GM12878 (cell line): Measurements from ENCODE around the gene KRTAP12-1. TPM values are rescaled to one million over a fixed set of nuclear protein-coding genes. Genes with fewer than 3 reads are reported as not detected.

Experiments
- ATAC-seq: fragments of 200-7000 bp; cut with Tn5 transposase; 3 replicates; pipeline ENCODE4 v1.9.1; 2020; ENCODE audit warnings: mild to moderate bottlenecking, moderate library complexity
- BruUV-seq: library from RNA; stranded (reverse); fragments of 400-500 nt; replicated peaks from 2 replicates; lab custom pipeline; 2021; lab: Mats Ljungman, UMichigan
- CTCF ChIA-PET: fragments of 300-600 bp; sonication (Branson Sonifier 250); formaldehyde crosslinking; extraction: SDS; loops from one replicate; lab custom pipeline; 2021; ENCODE audit warnings: inconsistent platforms; lab: Yijun Ruan, JAX
- POLR2A ChIA-PET: fragments of 350-600 bp; formaldehyde crosslinking; extraction: SDS; loops from one replicate; lab custom pipeline; 2021; ENCODE audit warnings: inconsistent platforms; lab: Charles Lee
- RAD21 ChIA-PET: fragments of 300-600 bp; sonication (Branson Sonifier 250); formaldehyde crosslinking; loops from one replicate; lab custom pipeline; 2023; ENCODE audit warnings: antibody characterized with exemption; ENCODE audit not compliant: unreplicated experiment; lab: Charles Lee
- SMC1A ChIA-PET: fragments of 300-600 bp; sonication (Branson Sonifier 250); formaldehyde crosslinking; loops from one replicate; lab custom pipeline; 2023; ENCODE audit not compliant: unreplicated experiment, uncharacterized antibody; lab: Charles Lee
- DNase-seq: peaks from one replicate; pipeline ENCODE4 v3.0.0-alpha.2; 2011; ENCODE audit warnings: low read depth, low spot score
- FAIRE-seq: peaks from 3 replicates; lab custom pipeline; 2011; peaks lifted over from hg19 to GRCh38; lab: Jason Lieb, UNC
- H2AFZ ChIP-seq: 2 replicates; pipeline ENCODE4 v1.6.0; 2011; ENCODE audit warnings: low read depth, low read length, control low read depth; ENCODE audit not compliant: control insufficient read depth
- H3K27ac ChIP-seq: 2 replicates; pipeline ENCODE4 v1.5.1; 2011; ENCODE audit warnings: control low read depth; ENCODE audit not compliant: control insufficient read depth, insufficient read depth
- H3K27me3 ChIP-seq, 2 experiments: replicated peaks in 1 of 2; 2 replicates each; pipeline versions ENCODE4 v1.6.0 to v1.6.1; 2011; ENCODE audit warnings: low read length in 1 of 2; ENCODE audit not compliant: control insufficient read depth in 2 of 2, insufficient read depth in 2 of 2
- H3K36me3 ChIP-seq, 2 experiments: 2 replicates each; pipeline ENCODE4 v1.5.1; 2011; ENCODE audit warnings: low read length in 1 of 2; ENCODE audit not compliant: control insufficient read depth in 2 of 2, insufficient read depth in 2 of 2
- H3K4me1 ChIP-seq: 2 replicates; pipeline ENCODE4 v1.6.1; 2011; ENCODE audit warnings: mild to moderate bottlenecking, low read length, moderate library complexity, mixed read lengths; ENCODE audit not compliant: control insufficient read depth, insufficient read depth
- H3K4me2 ChIP-seq: 2 replicates; pipeline ENCODE4 v1.6.0; 2011; ENCODE audit warnings: control low read depth; ENCODE audit not compliant: control insufficient read depth, insufficient read depth
- H3K4me3 ChIP-seq: fragments of 200-600 bp; sonication (generic); 2 replicates; pipeline ENCODE4 v1.5.1; 2016
- H3K79me2 ChIP-seq: 2 replicates; pipeline ENCODE4 v1.6.0; 2011; ENCODE audit warnings: low read length; ENCODE audit not compliant: control insufficient read depth, insufficient read depth
- H3K9ac ChIP-seq: 2 replicates; pipeline ENCODE4 v1.8.0; 2011; ENCODE audit warnings: low read length, control low read depth, mixed read lengths; ENCODE audit not compliant: control insufficient read depth, insufficient read depth
- H3K9me3 ChIP-seq: replicated peaks from 3 replicates; pipeline ENCODE4 v1.5.1; 2011; ENCODE audit warnings: mild to moderate bottlenecking, low read length; ENCODE audit not compliant: control insufficient read depth, insufficient read depth
- H4K20me1 ChIP-seq: 2 replicates; pipeline ENCODE4 v1.6.0; 2011; ENCODE audit not compliant: control insufficient read depth, insufficient read depth
- BHLHE40 ChIP-seq, 2 experiments: fragments of 450-650 bp in 1 of 2; IDR thresholded peaks; 2 replicates each; pipeline ENCODE4 v1.6.1; 2011 to 2017; ENCODE audit warnings: low read depth in 2 of 2, borderline replicate concordance in 1 of 2, improper control_type of control experiment in 1 of 2, low read length in 1 of 2, mild to moderate bottlenecking in 1 of 2
- BRCA1 ChIP-seq: IDR thresholded peaks from 2 replicates; pipeline ENCODE4 v1.6.1; 2011; ENCODE audit warnings: low read depth, low read length, improper control_type of control experiment
- CBX3 ChIP-seq: fragments of 200-600 bp; sonication (generic); IDR thresholded peaks from 2 replicates; pipeline ENCODE4 v1.6.1; 2016; ENCODE audit warnings: low read depth, borderline replicate concordance
- CREB1 ChIP-seq: IDR thresholded peaks from 2 replicates; pipeline ENCODE4 v1.6.1; 2012; ENCODE audit warnings: low read depth, mild to moderate bottlenecking, inconsistent platforms
- IKZF1 ChIP-seq: fragments of 450-650 bp; conservative IDR thresholded peaks from 2 replicates; pipeline ENCODE4 v1.6.1; 2017; ENCODE audit warnings: antibody characterized with exemption, mild to moderate bottlenecking
- JUNB ChIP-seq: IDR thresholded peaks from 2 replicates; pipeline ENCODE4 v1.6.1; 2016; ENCODE audit warnings: antibody characterized with exemption, mild to moderate bottlenecking
- KDM1A ChIP-seq: fragments of 200-600 bp; sonication (generic); IDR thresholded peaks from 2 replicates; pipeline ENCODE4 v1.6.1; 2016; ENCODE audit warnings: borderline replicate concordance
- LARP7 ChIP-seq: fragments of 450-650 bp; IDR thresholded peaks from 2 replicates; pipeline ENCODE4 v1.6.1; 2017; ENCODE audit warnings: mild to moderate bottlenecking
- NFYA ChIP-seq: IDR thresholded peaks from 2 replicates; pipeline ENCODE4 v1.6.1; 2011; ENCODE audit warnings: low read depth, mild to moderate bottlenecking, low read length, improper control_type of control experiment, borderline replicate concordance
- RFX5 ChIP-seq: IDR thresholded peaks from 2 replicates; pipeline ENCODE4 v1.6.1; 2011; ENCODE audit warnings: low read depth, low read length, improper control_type of control experiment
- SIX5 ChIP-seq: IDR thresholded peaks from 2 replicates; pipeline ENCODE4 v1.6.1; 2011; ENCODE audit warnings: mild to moderate bottlenecking, low read depth, low read length, moderate library complexity; ENCODE audit not compliant: severe bottlenecking
- TBL1XR1 ChIP-seq: IDR thresholded peaks from 2 replicates; pipeline ENCODE4 v1.6.1; 2012; ENCODE audit warnings: low read depth, low read length, improper control_type of control experiment
- WRNIP1 ChIP-seq: IDR thresholded peaks from 2 replicates; pipeline ENCODE4 v1.6.1; 2011; ENCODE audit warnings: low read depth, low read length, improper control_type of control experiment, borderline replicate concordance
- ZNF274 ChIP-seq: IDR thresholded peaks from one replicate; pipeline ENCODE4 v1.8.0; 2011; ENCODE audit not compliant: insufficient read length, insufficient read depth
- ZNF622 ChIP-seq: fragments of 450-650 bp; IDR thresholded peaks from 2 replicates; pipeline ENCODE4 v1.6.1; 2017; ENCODE audit warnings: mild to moderate bottlenecking, inconsistent platforms
- WGBS: methylation state at CpG from one replicate; pipeline ENCODE4 v1.1.6; 2016; ENCODE audit warnings: low lambda C conversion rate; ENCODE audit not compliant: insufficient replicate concordance, insufficient coverage; ENCODE audit errors: missing lambda C conversion rate; 5-methylcytosine and 5-hydroxymethylcytosine counted together
- in situ Hi-C: fragments of 300-500 bp; cut with MboI; formaldehyde crosslinking; loops from 9 replicates; pipeline ENCODE4 v1.14.3; 2018; ENCODE audit warnings: mixed read lengths
- intact Hi-C: fragments of 100-400 bp; cut with micrococcal nuclease; formaldehyde crosslinking; loops from one replicate; pipeline ENCODE4 v1.14.2; 2022; ENCODE audit not compliant: unreplicated experiment
- polyA plus RNA-seq, 11 experiments: library from polyadenylated mRNA; depleted of rRNA in 4 of 11; unstranded in 6 of 11; stranded (reverse) in 5 of 11; fragments of >200 nt; fragmentation: Nextera tagmentation in 4 of 11; fragmentation: Illumina TruSeq in 1 of 11; extraction: Ambion mirVana in 4 of 11; extraction: Trizol in 1 of 11; gene quantifications; 1 replicate in 1 of 11; 2 replicates in 10 of 11; pipeline versions ENCODE4 v1.2.1 to v1.2.3, GENCODE V29; 2011 to 2016; ENCODE audit warnings: inconsistent platforms in 2 of 11, missing spikeins in 2 of 11, low read depth in 1 of 11
- total RNA-seq, 4 experiments: library from RNA; depleted of rRNA in 3 of 4; stranded (reverse); fragments of >200 nt in 3 of 4; fragmentation: Illumina TruSeq in 1 of 4; extraction: Trizol in 1 of 4; gene quantifications; 2 replicates each; pipeline versions ENCODE4 v1.2.1 to v1.2.3, GENCODE V29; 2013 to 2021
- TF ChIP-seq, protein P1 (sequence below): IDR thresholded peaks from 2 replicates; pipeline ENCODE4 v1.6.1; 2011; ENCODE audit warnings: borderline replicate concordance, low read depth, mild to moderate bottlenecking, moderate library complexity, mixed read lengths, low read length; ENCODE audit not compliant: insufficient read depth; ENCODE audit errors: extremely low read length

The KRTAP12-1 gene
- total and polyA plus RNA-seq, 10 of the 15 experiments (the other 5 are each of a cell fraction or from before 2014, with no cell fraction given) = not detected

GRCh38 chr21:44671911-44672310, 10.1 kb downstream of the KRTAP12-1 start:
- Histone ChIP-seq H3K9me3 (no peaks in the 10 kb centered on the region; the same call in 1 of the 3 replicates), H3K27ac (no peak overlapping the region), H3K36me3 (no peaks in the 10 kb centered on the region), H2AFZ (no peak overlapping the region), H3K79me2 (no peaks in the 10 kb centered on the region), H4K20me1 (no peaks in the 10 kb centered on the region), H3K27me3 (no peaks in the 10 kb centered on the region), H3K4me3 (no peak overlapping the region), H3K4me1 (no peaks in the 10 kb centered on the region), H3K9ac (no peak overlapping the region), H3K4me2 (no peak overlapping the region)
- RAD21 ChIA-PET = no interaction called here
- in situ Hi-C loops (no loop called here), intact Hi-C loops (no loop called here)
- DNase-seq (no peak), ATAC-seq (no peak), FAIRE-seq (no peak)
- 19% methylated on average over 1 of the region's 1 CpG for WGBS
- CTCF ChIA-PET = no interaction called here
- SMC1A ChIA-PET = no interaction called here
- no TSS peak for BruUV-seq
- TF ChIP-seq SIX5 (no peak), CBX3 (no peak), IKZF1 (no peak), BRCA1 (no peak), LARP7 (no peak), WRNIP1 (no peak), ZNF274 (no peak)
- POLR2A ChIA-PET = no interaction called here

- 15% methylated on average over 3 of the region's 3 CpGs for WGBS
- TF ChIP-seq KDM1A (no peak), RFX5 (no peak), SIX5 (no peak), NFYA (no peak), TBL1XR1 (no peak), ZNF622 (no peak), JUNB (no peak), BHLHE40 (IDR thresholded peaks at IDR 0.05; ENCODE audit: borderline replicate concordance in 1 of 2, low read depth in 2 of 2, low read length in 1 of 2) (no peak), CREB1 (no peak)
- TF ChIP-seq, protein P1, sequence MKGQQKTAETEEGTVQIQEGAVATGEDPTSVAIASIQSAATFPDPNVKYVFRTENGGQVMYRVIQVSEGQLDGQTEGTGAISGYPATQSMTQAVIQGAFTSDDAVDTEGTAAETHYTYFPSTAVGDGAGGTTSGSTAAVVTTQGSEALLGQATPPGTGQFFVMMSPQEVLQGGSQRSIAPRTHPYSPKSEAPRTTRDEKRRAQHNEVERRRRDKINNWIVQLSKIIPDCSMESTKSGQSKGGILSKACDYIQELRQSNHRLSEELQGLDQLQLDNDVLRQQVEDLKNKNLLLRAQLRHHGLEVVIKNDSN = no peak
Observed at GRCh38 chr21:44670642-44671432, 11.1 kb downstream of the KRTAP12-1 start.

More at GRCh38 chr21:44670642-44671432, 11.1 kb downstream of the KRTAP12-1 start:
- in situ Hi-C loops (no loop called here), intact Hi-C loops (no loop called here)
- Histone ChIP-seq H3K79me2 (no peaks in the 10 kb centered on the region), H3K9me3 (no peaks in the 10 kb centered on the region; the same call in 1 of the 3 replicates), H3K4me2 (no peak overlapping the region), H3K4me3 (no peak overlapping the region), H3K27me3 (no peaks in the 10 kb centered on the region), H3K27ac (no peak overlapping the region), H3K36me3 (no peaks in the 10 kb centered on the region), H3K4me1 (no peaks in the 10 kb centered on the region), H2AFZ (no peak overlapping the region), H3K9ac (no peak overlapping the region), H4K20me1 (no peaks in the 10 kb centered on the region)
- RAD21 ChIA-PET = no interaction called here
- ATAC-seq (no peak), FAIRE-seq (no peak), DNase-seq (no peak)
- BruUV-seq = no TSS peak
- SMC1A ChIA-PET = no interaction called here
- POLR2A ChIA-PET = no interaction called here
- CTCF ChIA-PET = no interaction called here
